Mesenchymal stem cell (in vitro differentiated cells and primary cell): ENCODE measurements around the gene EVA1B.
A peak's percentile ranks its signal among the peaks of the same experiment; 100 is the strongest.

Source experiments
- DNase-seq: peaks from one replicate; pipeline ENCODE4 v3.0.0-alpha.2; 2013
- H2AFZ ChIP-seq: one replicate; pipeline ENCODE4 v1.6.1; 2013; ENCODE audit warnings: low read depth, mild to moderate bottlenecking, control low read depth, inconsistent platforms, low read length, moderate library complexity
- H2AK5ac ChIP-seq: 2 replicates; pipeline ENCODE4 v1.6.1; 2013; ENCODE audit warnings: low read length, moderate library complexity, mild to moderate bottlenecking, inconsistent platforms; ENCODE audit not compliant: severe bottlenecking
- H2BK120ac ChIP-seq: one replicate; pipeline ENCODE4 v1.6.1; 2013; ENCODE audit warnings: low read depth, mild to moderate bottlenecking, inconsistent platforms, low read length, moderate library complexity
- H2BK12ac ChIP-seq, 2 experiments: one replicate each; pipeline ENCODE4 v1.6.1; 2013; ENCODE audit warnings: inconsistent platforms in 2 of 2, low read length in 2 of 2, mild to moderate bottlenecking in 2 of 2, moderate library complexity in 2 of 2, control low read depth in 1 of 2
- H2BK15ac ChIP-seq: one replicate; pipeline ENCODE4 v1.6.1; 2013; ENCODE audit warnings: mild to moderate bottlenecking, low read depth, inconsistent platforms; ENCODE audit not compliant: poor library complexity, severe bottlenecking
- H2BK5ac ChIP-seq: 2 replicates; pipeline ENCODE4 v1.6.1; 2013; ENCODE audit warnings: low read depth, mild to moderate bottlenecking, low read length, control low read depth, inconsistent platforms; ENCODE audit not compliant: poor library complexity, severe bottlenecking
- H3K14ac ChIP-seq, 2 experiments: one replicate each; pipeline ENCODE4 v1.6.1; 2013; ENCODE audit warnings: inconsistent platforms in 2 of 2, low read length in 2 of 2, control low read depth in 1 of 2, mild to moderate bottlenecking in 1 of 2, moderate library complexity in 1 of 2
- H3K18ac ChIP-seq, 2 experiments: one replicate each; pipeline ENCODE4 v1.6.1; 2013; ENCODE audit warnings: inconsistent platforms in 2 of 2, low read length in 2 of 2, control low read depth in 1 of 2, low read depth in 1 of 2, mild to moderate bottlenecking in 1 of 2
- H3K23ac ChIP-seq, 2 experiments: one replicate each; pipeline ENCODE4 v1.6.1; 2013; ENCODE audit warnings: inconsistent platforms in 2 of 2, low read length in 2 of 2, mild to moderate bottlenecking in 2 of 2, moderate library complexity in 2 of 2, control low read depth in 1 of 2
- H3K27ac ChIP-seq: 2 replicates; pipeline ENCODE4 v1.5.1; 2013; ENCODE audit warnings: mild to moderate bottlenecking, moderate library complexity, low read length, control low read depth, inconsistent platforms; ENCODE audit not compliant: poor library complexity, severe bottlenecking
- H3K27me3 ChIP-seq, 2 experiments: 2 replicates each; pipeline versions ENCODE4 v1.6.1 to v1.7.0; 2013; ENCODE audit warnings: low read length in 2 of 2, mild to moderate bottlenecking in 2 of 2, moderate library complexity in 2 of 2, control low read depth in 1 of 2, inconsistent platforms in 1 of 2; ENCODE audit not compliant: control insufficient read depth in 1 of 2, insufficient read depth in 1 of 2
- H3K36me3 ChIP-seq, 2 experiments: 2 replicates each; pipeline versions ENCODE4 v1.6.1 to v1.7.0; 2013; ENCODE audit warnings: low read length in 2 of 2, control low read depth in 1 of 2, inconsistent platforms in 1 of 2, low read depth in 1 of 2, mild to moderate bottlenecking in 1 of 2; ENCODE audit not compliant: insufficient read depth in 2 of 2, control insufficient read depth in 1 of 2
- H3K4ac ChIP-seq, 2 experiments: one replicate each; pipeline ENCODE4 v1.6.1; 2013; ENCODE audit warnings: inconsistent platforms in 2 of 2, low read length in 2 of 2, mild to moderate bottlenecking in 2 of 2, moderate library complexity in 2 of 2, control low read depth in 1 of 2, low read depth in 1 of 2
- H3K4me1 ChIP-seq: 2 replicates; pipeline ENCODE4 v1.6.1; 2013; ENCODE audit warnings: low read depth, low read length, control low read depth; ENCODE audit not compliant: control insufficient read depth, insufficient read depth
- H3K4me2 ChIP-seq: 2 replicates; pipeline ENCODE4 v1.6.1; 2013; ENCODE audit warnings: low read length, mild to moderate bottlenecking, inconsistent platforms; ENCODE audit not compliant: poor library complexity, severe bottlenecking
- H3K4me3 ChIP-seq, 2 experiments: 2 replicates each; pipeline versions ENCODE4 v1.5.1 to v1.7.0; 2013; ENCODE audit warnings: low read length in 2 of 2, mild to moderate bottlenecking in 2 of 2, control low read depth in 1 of 2, low read depth in 1 of 2; ENCODE audit not compliant: insufficient read depth in 1 of 2
- H3K79me1 ChIP-seq: replicated peaks from 2 replicates; pipeline ENCODE4 v1.6.1; 2013; ENCODE audit warnings: mild to moderate bottlenecking, control low read depth, low read length, inconsistent platforms; ENCODE audit not compliant: poor library complexity, severe bottlenecking
- H3K9ac ChIP-seq: 2 replicates; pipeline ENCODE4 v1.7.0; 2013; ENCODE audit warnings: mild to moderate bottlenecking, low read length, moderate library complexity
- H3K9me3 ChIP-seq: 2 replicates; pipeline ENCODE4 v1.7.0; 2013; ENCODE audit warnings: mild to moderate bottlenecking, low read length; ENCODE audit not compliant: control insufficient read depth
- H4K8ac ChIP-seq: one replicate; pipeline ENCODE4 v1.6.1; 2013; ENCODE audit warnings: inconsistent platforms, mild to moderate bottlenecking, low read length, moderate library complexity
- H4K91ac ChIP-seq: one replicate; pipeline ENCODE4 v1.6.1; 2013; ENCODE audit warnings: mild to moderate bottlenecking, low read length, inconsistent platforms
- WGBS: methylation state at CpG from one replicate; pipeline ENCODE4 v1.1.7; 2013; ENCODE audit warnings: mixed read lengths; 5-methylcytosine and 5-hydroxymethylcytosine counted together

The EVA1B gene

GRCh38 chr1:36337830-36338229 is 14.4 kb upstream of the EVA1B start:
- Histone ChIP-seq H3K4ac (no peak overlapping the region), H3K14ac (peak overlapping the region in 1 of 2 experiments; percentile 47), H4K8ac (no peak overlapping the region), H3K27me3 (no peaks in the 10 kb centered on the region), H3K79me1 (peaks cover 3% of the 10 kb centered on the region), H3K36me3 (peaks cover 35 to 47% of the 10 kb centered on the region in 2 experiments), H2BK12ac (no peak overlapping the region), H2BK15ac (no peak overlapping the region), H3K9me3 (no peaks in the 10 kb centered on the region), H4K91ac (no peak overlapping the region), H3K4me2 (no peak overlapping the region), H2BK120ac (no peak overlapping the region), H2AFZ (no peak overlapping the region), H2BK5ac (no peak overlapping the region), H3K18ac (no peak overlapping the region), H3K9ac (no peak overlapping the region), H3K27ac (no peak overlapping the region), H3K23ac (no peak overlapping the region), H3K4me3 (no peak overlapping the region), H2AK5ac (no peak overlapping the region), H3K4me1 (peaks cover 19% of the 10 kb centered on the region)
- DNase-seq = no peak
- 100% methylated on average over 6 of the region's 6 CpGs for WGBS

GRCh38 chr1:36330940-36331339 is 7.5 kb upstream of the EVA1B start:
- no peak for DNase-seq
- 94% methylated on average over 15 of the region's 15 CpGs for WGBS
- no peak overlapping the region for H2BK15ac ChIP-seq
- no peak overlapping the region for H2BK120ac ChIP-seq
- H2BK12ac ChIP-seq = no peak overlapping the region
- H2AK5ac ChIP-seq = no peak overlapping the region
- H3K27me3 ChIP-seq = no peaks in the 10 kb centered on the region
- H3K4me1 ChIP-seq = peaks cover 17% of the 10 kb centered on the region
- H3K4me2 ChIP-seq = no peak overlapping the region
- peaks cover 0 to 4% of the 10 kb centered on the region in 2 experiments for H3K36me3 ChIP-seq
- H3K18ac ChIP-seq = no peak overlapping the region
- H3K9ac ChIP-seq = no peak overlapping the region
- H3K9me3 ChIP-seq = no peaks in the 10 kb centered on the region
- no peak overlapping the region for H3K4ac ChIP-seq
- peaks cover 4% of the 10 kb centered on the region for H3K79me1 ChIP-seq
- H2BK5ac ChIP-seq = no peak overlapping the region
- no peak overlapping the region for H4K8ac ChIP-seq
- no peak overlapping the region for H3K27ac ChIP-seq
- no peak overlapping the region for H3K23ac ChIP-seq
- no peak overlapping the region for H2AFZ ChIP-seq
- no peak overlapping the region for H3K4me3 ChIP-seq
- no peak overlapping the region for H3K14ac ChIP-seq
- no peak overlapping the region for H4K91ac ChIP-seq

GRCh38 chr1:36329817-36330216 is 6.4 kb upstream of the EVA1B start:
- Histone ChIP-seq H4K8ac (no peak overlapping the region), H3K79me1 (peaks cover 7% of the 10 kb centered on the region), H2AK5ac (no peak overlapping the region), H3K18ac (no peak overlapping the region), H4K91ac (no peak overlapping the region), H3K4me3 (no peak overlapping the region), H3K27me3 (no peaks in the 10 kb centered on the region), H3K4ac (no peak overlapping the region), H3K27ac (no peak overlapping the region), H2BK120ac (no peak overlapping the region), H3K9ac (no peak overlapping the region), H3K4me2 (no peak overlapping the region), H3K14ac (no peak overlapping the region), H3K36me3 (peaks cover 0 to 4% of the 10 kb centered on the region in 2 experiments), H2BK15ac (no peak overlapping the region), H3K23ac (no peak overlapping the region), H3K9me3 (no peaks in the 10 kb centered on the region), H2BK12ac (no peak overlapping the region), H2BK5ac (no peak overlapping the region), H2AFZ (no peak overlapping the region), H3K4me1 (peaks cover 22% of the 10 kb centered on the region)
- no peak for DNase-seq
- WGBS = 88% methylated on average over 9 of the region's 9 CpGs

- Histone ChIP-seq H3K18ac (peak overlapping the region in 1 of 2 experiments; percentile 81), H3K9me3 (no peaks in the 10 kb centered on the region), H3K23ac (no peak overlapping the region), H3K36me3 (peaks cover 0 to 4% of the 10 kb centered on the region in 2 experiments), H2BK5ac (no peak overlapping the region), H4K91ac (no peak overlapping the region), H4K8ac (no peak overlapping the region), H2AFZ (no peak overlapping the region), H3K4me3 (no peak overlapping the region), H2BK15ac (no peak overlapping the region), H3K27me3 (no peaks in the 10 kb centered on the region), H2AK5ac (no peak overlapping the region), H3K4me1 (peaks cover 27% of the 10 kb centered on the region), H3K27ac (no peak overlapping the region), H3K4ac (no peak overlapping the region), H3K14ac (peak overlapping the region in 1 of 2 experiments; percentile 74), H2BK12ac (no peak overlapping the region), H3K4me2 (no peak overlapping the region), H3K9ac (no peak overlapping the region), H2BK120ac (no peak overlapping the region), H3K79me1 (peaks cover 7% of the 10 kb centered on the region)
- 84% methylated on average over 6 of the region's 6 CpGs for WGBS
- DNase-seq = no peak
Observed at GRCh38 chr1:36328713-36329112, 5.3 kb upstream of the EVA1B start.
